Transverse colon (tissue), 4 donors: Measurements from ENCODE around the gene PDZD8. TPM values are rescaled to one million over a fixed set of nuclear protein-coding genes. Genes with fewer than 3 reads are reported as not detected.

ENCODE experiments used
- DNase-seq: peaks from one replicate; pipeline ENCODE4 v3.0.0-alpha.2; 2019
- H3K27ac ChIP-seq, 4 donors: fragments of 200-600 bp; sonication (generic); 2 replicates each; pipeline ENCODE4 v1.5.1; 2016 to 2018; ENCODE audit warnings: inconsistent platforms in 4 of 4
- H3K27me3 ChIP-seq: fragments of 200-600 bp; sonication (generic); 2 replicates; pipeline ENCODE4 v1.5.1; 2017; ENCODE audit warnings: inconsistent platforms
- H3K36me3 ChIP-seq, 4 donors: fragments of 200-600 bp; sonication (generic); 2 replicates each; pipeline ENCODE4 v1.5.1; 2017 to 2019; ENCODE audit warnings: inconsistent platforms in 4 of 4
- H3K4me1 ChIP-seq, 4 donors: fragments of 200-600 bp; sonication (generic); 2 replicates each; pipeline ENCODE4 v1.5.1; 2017 to 2020; ENCODE audit warnings: inconsistent platforms in 4 of 4
- H3K4me3 ChIP-seq, 4 donors: fragments of 200-600 bp; sonication (generic); 1 replicate in 1 of 4; 2 replicates in 3 of 4; pipeline versions ENCODE4 v1.5.1 to v1.6.1; 2017 to 2019; ENCODE audit warnings: inconsistent platforms in 4 of 4
- H3K9me3 ChIP-seq, 2 donors: fragments of 200-600 bp; sonication (generic); 2 replicates each; pipeline ENCODE4 v1.5.1; 2017 to 2019; ENCODE audit warnings: inconsistent platforms in 2 of 2
- EP300 ChIP-seq: sonication (generic); formaldehyde crosslinking; IDR thresholded peaks from one replicate; pipeline ENCODE4 v1.6.1; 2017; ENCODE audit warnings: antibody characterized with exemption, low read depth
- POLR2A ChIP-seq: fragments of 450-650 bp; IDR thresholded peaks from one replicate; pipeline ENCODE4 v1.6.1; 2016; ENCODE audit warnings: antibody characterized with exemption, mild to moderate bottlenecking, moderate library complexity
- POLR2AphosphoS5 ChIP-seq, 3 donors: sonication (generic); formaldehyde crosslinking; IDR thresholded peaks; one replicate each; pipeline ENCODE4 v1.6.1; 2016; ENCODE audit warnings: antibody characterized with exemption in 3 of 3
- WGBS, 2 donors: methylation state at CpG; one replicate each; pipeline ENCODE4 v1.1.5; 2018; ENCODE audit warnings: low coverage in 1 of 2; 5-methylcytosine and 5-hydroxymethylcytosine counted together
- in situ Hi-C, 4 donors: fragments of 200-750 bp; cut with MboI; loops; one replicate each; pipeline versions ENCODE4 v1.15.0 to v1.15.1; 2017; ENCODE audit warnings: low sequenced_read_pairs in 3 of 4, low pct_ligation_motif_present in 1 of 4, low pct_unique_long_range_greater_than_20kb in 1 of 4
- intact Hi-C: fragments of 100-400 bp; cut with DNase I; formaldehyde crosslinking; loops from one replicate; pipeline ENCODE4 v1.15.1; 2023; ENCODE audit warnings: low total_unique reads
- total RNA-seq, 4 donors: library from RNA; depleted of rRNA; stranded (reverse); fragments of >200 nt; gene quantifications; one replicate each; pipeline ENCODE4 v1.1.0, GENCODE V29; 2016
- TF ChIP-seq, protein P1 (sequence below), 5 experiments: fragments of 200-600 bp in 3 of 5; fragments of 450-650 bp in 2 of 5; sonication (generic) in 3 of 5; IDR thresholded peaks; 1 replicate in 2 of 5; 2 replicates in 3 of 5; pipeline ENCODE4 v1.5.1; 2016 to 2017; ENCODE audit warnings: antibody characterized with exemption in 5 of 5, inconsistent platforms in 3 of 5, mild to moderate bottlenecking in 2 of 5, moderate library complexity in 1 of 5

Gene PDZD8
- total RNA-seq, 4 donors from 2014 or later = 36.7 to 48.6 (median 40.9) TPM

DNA sequence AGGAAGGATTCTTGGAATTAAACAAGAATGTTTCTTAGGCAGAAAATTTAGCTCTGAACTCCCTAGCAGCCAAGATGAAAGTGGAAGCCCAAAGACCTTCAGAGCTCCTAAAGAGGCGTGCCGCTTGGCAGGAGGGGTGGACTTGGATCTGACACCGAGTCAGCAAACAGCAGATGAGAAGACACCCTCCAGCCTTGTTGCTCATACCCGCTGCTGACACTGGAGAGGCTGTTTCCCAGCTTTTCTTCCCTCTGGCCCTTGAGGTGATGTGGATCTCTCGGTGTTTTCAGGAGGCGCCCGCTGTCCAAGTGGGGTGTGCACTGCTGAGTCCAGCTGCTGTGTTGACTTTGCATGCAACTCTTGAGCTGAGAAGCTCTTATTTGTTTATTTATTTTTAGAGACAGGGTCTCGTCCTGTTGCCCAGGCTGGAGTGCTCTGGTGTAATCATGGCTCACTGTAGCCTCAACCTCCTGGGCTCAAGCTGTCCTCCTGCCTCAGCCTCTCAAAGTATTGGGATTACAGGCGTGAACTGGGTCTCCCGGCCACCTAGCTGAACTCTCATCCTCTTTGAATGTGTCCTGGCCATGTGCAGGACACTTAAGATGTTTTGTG is 112.8 kb downstream of the PDZD8 start:
- peaks cover 26% of the 10 kb centered on the region for H3K27me3 ChIP-seq
- intact Hi-C loops = no loop called here
- TF ChIP-seq EP300 (no peak), POLR2A (no peak), POLR2AphosphoS5 (IDR thresholded peaks at IDR 0.05) (no peak)
- TF ChIP-seq, protein P1, sequence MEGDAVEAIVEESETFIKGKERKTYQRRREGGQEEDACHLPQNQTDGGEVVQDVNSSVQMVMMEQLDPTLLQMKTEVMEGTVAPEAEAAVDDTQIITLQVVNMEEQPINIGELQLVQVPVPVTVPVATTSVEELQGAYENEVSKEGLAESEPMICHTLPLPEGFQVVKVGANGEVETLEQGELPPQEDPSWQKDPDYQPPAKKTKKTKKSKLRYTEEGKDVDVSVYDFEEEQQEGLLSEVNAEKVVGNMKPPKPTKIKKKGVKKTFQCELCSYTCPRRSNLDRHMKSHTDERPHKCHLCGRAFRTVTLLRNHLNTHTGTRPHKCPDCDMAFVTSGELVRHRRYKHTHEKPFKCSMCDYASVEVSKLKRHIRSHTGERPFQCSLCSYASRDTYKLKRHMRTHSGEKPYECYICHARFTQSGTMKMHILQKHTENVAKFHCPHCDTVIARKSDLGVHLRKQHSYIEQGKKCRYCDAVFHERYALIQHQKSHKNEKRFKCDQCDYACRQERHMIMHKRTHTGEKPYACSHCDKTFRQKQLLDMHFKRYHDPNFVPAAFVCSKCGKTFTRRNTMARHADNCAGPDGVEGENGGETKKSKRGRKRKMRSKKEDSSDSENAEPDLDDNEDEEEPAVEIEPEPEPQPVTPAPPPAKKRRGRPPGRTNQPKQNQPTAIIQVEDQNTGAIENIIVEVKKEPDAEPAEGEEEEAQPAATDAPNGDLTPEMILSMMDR (IDR thresholded peaks at IDR 0.05) = no peak

DNA sequence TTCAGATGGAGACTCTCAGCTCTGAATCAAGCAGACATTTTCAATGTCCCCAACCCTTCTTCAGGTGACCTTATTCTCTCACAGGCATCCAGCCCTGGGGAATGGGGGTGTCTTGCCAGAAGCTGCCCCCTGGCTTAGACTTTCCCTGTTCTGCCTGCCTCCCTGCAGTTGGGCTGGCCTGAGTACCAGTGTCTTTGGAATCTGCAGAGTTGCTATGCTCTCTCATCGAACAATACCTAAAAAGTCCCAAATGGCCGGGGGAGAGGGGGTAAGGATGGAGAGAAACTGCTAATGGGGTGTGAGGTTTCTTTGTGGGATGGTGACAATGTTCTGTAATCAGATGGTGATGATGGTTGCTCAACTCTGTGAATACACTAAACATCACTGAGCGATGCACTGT is 113.7 kb downstream of the PDZD8 start:
- in situ Hi-C loops = no loop called here
- peaks cover 26% of the 10 kb centered on the region for H3K27me3 ChIP-seq
- no peak overlapping the region for H3K27ac ChIP-seq
- H3K36me3 ChIP-seq = no peaks in the 10 kb centered on the region
- intact Hi-C loops = no loop called here
- H3K4me3 ChIP-seq = no peak overlapping the region
- no peaks in the 10 kb centered on the region for H3K4me1 ChIP-seq
- no peak for DNase-seq
- no peaks in the 10 kb centered on the region for H3K9me3 ChIP-seq
- TF ChIP-seq POLR2AphosphoS5 (IDR thresholded peaks at IDR 0.05) = no peak
- TF ChIP-seq, protein P1 (IDR thresholded peaks at IDR 0.05) = no peak
- no peak for TF ChIP-seq EP300
- no peak for TF ChIP-seq POLR2A
- 90 to 92% methylated on average over 2 to 3 of the region's 3 CpGs for WGBS, 2 donors

More for the DNA sequence above, 112.8 kb downstream of the PDZD8 start:
- no peak for DNase-seq
- H3K9me3 ChIP-seq = no peaks in the 10 kb centered on the region
- H3K36me3 ChIP-seq = no peaks in the 10 kb centered on the region
- no peak overlapping the region for H3K27ac ChIP-seq
- in situ Hi-C loops = no loop called here
- H3K4me3 ChIP-seq = no peak overlapping the region
- H3K4me1 ChIP-seq = no peaks in the 10 kb centered on the region
- 77% methylated on average over 10 of the region's 10 CpGs; no CpG with 5 or more reads in 1 of the 2 donors for WGBS, 2 donors

GRCh38 chr10:117260084-117260483 is 115.2 kb downstream of the PDZD8 start:
- no peak for DNase-seq
- H3K9me3 ChIP-seq = no peaks in the 10 kb centered on the region
- peaks cover 26% of the 10 kb centered on the region for H3K27me3 ChIP-seq
- 59 to 66% methylated on average over 3 to 4 of the region's 4 CpGs for WGBS, 2 donors
- no peak overlapping the region for H3K27ac ChIP-seq
- in situ Hi-C loops (no loop called here), intact Hi-C loops (no loop called here)
- no peaks in the 10 kb centered on the region for H3K4me1 ChIP-seq
- TF ChIP-seq EP300 (no peak), POLR2AphosphoS5 (IDR thresholded peaks at IDR 0.05) (no peak), POLR2A (no peak)
- TF ChIP-seq, protein P1 (IDR thresholded peaks at IDR 0.05) = no peak
- no peaks in the 10 kb centered on the region for H3K36me3 ChIP-seq
- H3K4me3 ChIP-seq = no peak overlapping the region

DNA sequence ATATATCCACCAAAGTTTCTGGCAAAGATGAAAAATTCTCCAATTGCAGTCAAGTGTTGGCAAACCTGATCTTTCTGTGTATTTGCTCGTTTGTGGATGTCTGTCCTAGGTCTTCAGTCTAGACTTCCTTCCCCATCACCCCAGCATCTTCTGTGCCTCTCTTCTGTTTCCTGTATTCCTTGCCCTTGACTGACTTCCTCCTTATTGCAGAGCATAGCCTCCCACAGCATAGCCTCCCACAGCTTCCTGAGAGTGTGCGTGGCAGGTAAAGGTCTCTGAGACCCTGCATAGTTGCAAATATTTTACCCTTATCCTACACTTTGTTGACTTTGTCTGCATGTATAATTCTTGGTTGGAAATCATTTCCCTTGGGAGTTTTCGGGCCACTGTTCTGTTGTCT is 116.0 kb downstream of the PDZD8 start:
- Histone ChIP-seq H3K9me3 (no peaks in the 10 kb centered on the region), H3K4me1 (no peaks in the 10 kb centered on the region), H3K36me3 (no peaks in the 10 kb centered on the region), H3K27ac (no peak overlapping the region), H3K4me3 (no peak overlapping the region), H3K27me3 (peaks cover 26% of the 10 kb centered on the region)
- DNase-seq = no peak
- 47 to 60% methylated on average over 3 of the region's 3 CpGs for WGBS, 2 donors
- intact Hi-C loops (no loop called here), in situ Hi-C loops (no loop called here)
- TF ChIP-seq POLR2A = no peak

DNA sequence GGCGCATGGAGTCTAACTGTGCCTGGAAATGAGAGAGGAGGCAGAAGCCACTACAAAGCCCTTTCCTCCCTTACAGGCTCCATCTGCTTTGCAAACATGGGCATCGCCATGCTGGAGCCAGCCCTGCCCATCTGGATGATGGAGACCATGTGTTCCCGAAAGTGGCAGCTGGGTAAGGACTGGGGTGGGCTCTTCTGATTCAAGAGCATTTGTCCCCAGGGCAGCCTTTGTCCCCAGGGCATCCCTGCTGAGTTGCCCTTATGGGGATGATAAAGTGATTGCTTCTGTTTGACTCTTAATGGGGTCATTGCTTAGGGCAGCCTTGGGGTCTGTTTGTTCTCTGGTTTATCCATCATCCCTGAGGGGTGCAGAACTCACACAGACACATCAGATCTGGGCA is 117.5 kb downstream of the PDZD8 start:
- intact Hi-C loops = no loop called here

More for the DNA sequence above, 117.5 kb downstream of the PDZD8 start:
- Histone ChIP-seq H3K4me3 (no peak overlapping the region), H3K27me3 (peaks cover 26% of the 10 kb centered on the region), H3K4me1 (no peaks in the 10 kb centered on the region), H3K9me3 (no peaks in the 10 kb centered on the region), H3K36me3 (no peaks in the 10 kb centered on the region), H3K27ac (no peak overlapping the region)
- in situ Hi-C loops = no loop called here
- WGBS, 2 donors = 91 to 93% methylated on average over 2 to 3 of the region's 3 CpGs
- TF ChIP-seq, protein P1 (IDR thresholded peaks at IDR 0.05) = no peak
- TF ChIP-seq EP300 = no peak
- TF ChIP-seq POLR2A = no peak
- no peak for TF ChIP-seq POLR2AphosphoS5 (IDR thresholded peaks at IDR 0.05)
- DNase-seq = no peak
